Spleen (tissue), 7 donors: Measurements from ENCODE around the gene RBM23.

Experiments
- POLR2A ChIP-seq, 3 donors: fragments of 450-650 bp; IDR thresholded peaks; one replicate each; pipeline ENCODE4 v1.5.1; 2017; ENCODE audit warnings: antibody characterized with exemption in 3 of 3, mild to moderate bottlenecking in 1 of 3
- TF ChIP-seq, protein P1 (sequence below), 11 experiments: fragments of 200-600 bp in 7 of 11; fragments of 450-650 bp in 4 of 11; sonication (generic) in 4 of 11; IDR thresholded peaks in 8 of 11; conservative IDR thresholded peaks in 3 of 11; 1 replicate in 7 of 11; 2 replicates in 4 of 11; pipeline versions ENCODE4 v1.4.0 to v1.8.0; 2016 to 2021; ENCODE audit warnings: antibody characterized with exemption in 11 of 11, inconsistent platforms in 4 of 11, mild to moderate bottlenecking in 1 of 11
- donor health status: DM: no; HTN: no; CAD: no; lungs with moderate emphysema.
- donor health status: DM: no; HTN: no; CAD: no.
- donor health status: DM: no; HTN: no; CAD: no.

DNA sequence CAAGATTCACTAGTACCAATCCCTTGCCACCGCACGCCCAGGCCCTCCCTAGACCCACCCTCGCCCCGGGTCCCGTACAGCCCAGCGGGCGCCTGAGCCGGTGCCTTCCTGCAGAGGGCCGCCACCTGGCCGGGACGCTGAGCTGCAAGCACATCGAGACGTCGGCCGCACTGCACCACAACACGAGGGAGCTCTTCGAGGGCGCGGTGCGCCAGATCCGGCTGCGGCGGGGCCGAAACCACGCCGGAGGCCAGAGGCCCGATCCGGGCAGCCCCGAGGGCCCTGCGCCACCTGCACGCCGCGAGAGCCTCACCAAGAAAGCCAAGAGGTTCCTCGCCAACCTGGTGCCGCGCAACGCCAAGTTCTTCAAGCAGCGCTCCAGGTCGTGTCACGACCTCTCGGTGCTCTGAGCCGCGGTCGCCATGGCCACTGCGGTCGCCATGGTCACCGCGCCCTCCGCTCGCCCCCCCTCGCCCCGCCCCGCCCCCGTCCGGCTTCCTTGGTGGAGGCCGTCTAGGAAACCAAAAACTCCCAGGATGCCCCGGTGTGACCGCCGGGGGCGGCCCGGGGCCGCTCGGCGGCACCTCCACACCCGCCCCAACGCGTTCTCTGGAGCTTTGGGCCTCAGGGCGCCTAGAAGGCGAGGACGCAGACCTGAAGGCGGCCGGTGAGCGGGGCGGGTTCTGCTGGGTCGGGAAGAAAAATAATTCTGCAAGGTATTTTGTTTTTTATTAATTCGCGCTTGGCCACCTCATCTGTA is 32.3 kb downstream of the RBM23 start:
- TF ChIP-seq, protein P1, sequence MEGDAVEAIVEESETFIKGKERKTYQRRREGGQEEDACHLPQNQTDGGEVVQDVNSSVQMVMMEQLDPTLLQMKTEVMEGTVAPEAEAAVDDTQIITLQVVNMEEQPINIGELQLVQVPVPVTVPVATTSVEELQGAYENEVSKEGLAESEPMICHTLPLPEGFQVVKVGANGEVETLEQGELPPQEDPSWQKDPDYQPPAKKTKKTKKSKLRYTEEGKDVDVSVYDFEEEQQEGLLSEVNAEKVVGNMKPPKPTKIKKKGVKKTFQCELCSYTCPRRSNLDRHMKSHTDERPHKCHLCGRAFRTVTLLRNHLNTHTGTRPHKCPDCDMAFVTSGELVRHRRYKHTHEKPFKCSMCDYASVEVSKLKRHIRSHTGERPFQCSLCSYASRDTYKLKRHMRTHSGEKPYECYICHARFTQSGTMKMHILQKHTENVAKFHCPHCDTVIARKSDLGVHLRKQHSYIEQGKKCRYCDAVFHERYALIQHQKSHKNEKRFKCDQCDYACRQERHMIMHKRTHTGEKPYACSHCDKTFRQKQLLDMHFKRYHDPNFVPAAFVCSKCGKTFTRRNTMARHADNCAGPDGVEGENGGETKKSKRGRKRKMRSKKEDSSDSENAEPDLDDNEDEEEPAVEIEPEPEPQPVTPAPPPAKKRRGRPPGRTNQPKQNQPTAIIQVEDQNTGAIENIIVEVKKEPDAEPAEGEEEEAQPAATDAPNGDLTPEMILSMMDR (IDR thresholded peaks at IDR 0.05 in 8 of 11, conservative IDR thresholded peaks at IDR 0.05 in 3 of 11) = peak in 8 of 11 experiments; percentile 9 to 38 (median 18)
- TF ChIP-seq POLR2A (IDR thresholded peaks at IDR 0.05) = peak in 1 of 3 donors; percentile 14
